Measurements from ENCODE around the gene TPST1.
"Not testable (repeated sequence)": the region's sequence is repeated elsewhere in the genome, so short reads cannot be mapped to it uniquely, and the experiment has no call there.

The TPST1 gene

GRCh38 chr7:66376264-66376945, 171.3 kb downstream of the TPST1 start:
- FAIRE-seq (no peak), DNase-seq (ENCODE audit: low spot score) (no peak)

GRCh38 chr7:66377045-66377444, 171.9 kb downstream of the TPST1 start:
- FAIRE-seq (no peak), DNase-seq (ENCODE audit: low spot score) (no peak)

- FAIRE-seq (no peak), DNase-seq (ENCODE audit: low spot score) (no peak)
These were observed 172.6 kb downstream of the TPST1 start for GRCh38 chr7:66377714-66378113.

GRCh38 chr7:66379542-66380160, 174.5 kb downstream of the TPST1 start:
- DNase-seq (ENCODE audit: low spot score): no peak

GRCh38 chr7:66380272-66380888, 175.2 kb downstream of the TPST1 start:
- no peak for FAIRE-seq
- no peak for DNase-seq (ENCODE audit: low spot score)

More at GRCh38 chr7:66379542-66380160, 174.5 kb downstream of the TPST1 start:
- FAIRE-seq: no peak

GRCh38 chr7:66382182-66382923, 177.2 kb downstream of the TPST1 start:
- DNase-seq (ENCODE audit: low spot score); FAIRE-seq: not testable (repeated sequence)

- not testable (repeated sequence) for DNase-seq (ENCODE audit: low spot score); FAIRE-seq
These were observed 180.2 kb downstream of the TPST1 start for GRCh38 chr7:66385191-66385905.

GRCh38 chr7:66395128-66395571, 190.0 kb downstream of the TPST1 start:
- FAIRE-seq; DNase-seq (ENCODE audit: low spot score): not testable (repeated sequence)

GRCh38 chr7:66396052-66396451, 190.9 kb downstream of the TPST1 start:
- FAIRE-seq; DNase-seq (ENCODE audit: low spot score): not testable (repeated sequence)

- DNase-seq (ENCODE audit: low spot score); FAIRE-seq: not testable (repeated sequence)
These were observed 193.7 kb downstream of the TPST1 start for GRCh38 chr7:66398841-66399240.

- FAIRE-seq (no peak), DNase-seq (ENCODE audit: low spot score) (no peak)
These were observed 194.4 kb downstream of the TPST1 start for GRCh38 chr7:66399566-66399965.

- DNase-seq (ENCODE audit: low spot score) (no peak), FAIRE-seq (no peak)
These were observed 195.3 kb downstream of the TPST1 start for GRCh38 chr7:66400400-66400799.

- FAIRE-seq; DNase-seq (ENCODE audit: low spot score): not testable (repeated sequence)
These were observed 196.0 kb downstream of the TPST1 start for GRCh38 chr7:66401126-66401525.

GRCh38 chr7:66401932-66402331, 196.8 kb downstream of the TPST1 start:
- not testable (repeated sequence) for DNase-seq (ENCODE audit: low spot score); FAIRE-seq

- no peak for DNase-seq (ENCODE audit: low spot score)
- FAIRE-seq: no peak
These were observed 198.4 kb downstream of the TPST1 start for GRCh38 chr7:66403564-66403963.

- FAIRE-seq (no peak), DNase-seq (ENCODE audit: low spot score) (no peak)
These were observed 204.4 kb downstream of the TPST1 start for GRCh38 chr7:66409493-66409892.
